Glutamatergic neuron (in vitro differentiated cells): ENCODE results near the gene PPP1CB. TPM values are rescaled to one million over a fixed set of nuclear protein-coding genes. Genes with fewer than 3 reads are reported as not detected.

ENCODE experiments used
- DNase-seq: peaks from one replicate; pipeline ENCODE4 v3.0.0; 2022
- H3K27ac Mint-ChIP-seq: one replicate; pipeline ENCODE4 v1.8.0; 2020; ENCODE audit warnings: mild to moderate bottlenecking, mixed read lengths, inconsistent platforms; ENCODE audit not compliant: unreplicated experiment
- H3K27me3 Mint-ChIP-seq: one replicate; pipeline ENCODE4 v1.8.0; 2020; ENCODE audit warnings: mild to moderate bottlenecking, moderate library complexity, mixed read lengths, inconsistent platforms; ENCODE audit not compliant: unreplicated experiment
- H3K36me3 Mint-ChIP-seq: one replicate; pipeline ENCODE4 v1.8.0; 2020; ENCODE audit warnings: mild to moderate bottlenecking, mixed read lengths, inconsistent platforms; ENCODE audit not compliant: unreplicated experiment
- H3K4me1 Mint-ChIP-seq: one replicate; pipeline ENCODE4 v1.8.0; 2020; ENCODE audit warnings: mild to moderate bottlenecking, low read depth, mixed read lengths, inconsistent platforms; ENCODE audit not compliant: unreplicated experiment
- H3K4me3 Mint-ChIP-seq: one replicate; pipeline ENCODE4 v1.8.0; 2020; ENCODE audit warnings: mild to moderate bottlenecking, mixed read lengths, inconsistent platforms; ENCODE audit not compliant: unreplicated experiment
- H3K9me3 Mint-ChIP-seq: one replicate; pipeline ENCODE4 v1.8.0; 2020; ENCODE audit warnings: mild to moderate bottlenecking, moderate library complexity, mixed read lengths, inconsistent platforms; ENCODE audit not compliant: unreplicated experiment
- CTCF ChIP-seq: fragments of 200-600 bp; sonication (generic); IDR thresholded peaks from one replicate; pipeline ENCODE4 v1.5.0; 2021; ENCODE audit not compliant: partially characterized antibody, unreplicated experiment
- total RNA-seq: library from RNA; stranded (reverse); fragmentation: NEBNext Ultra II Directional; extraction: Animal tissue kit (Norgen Biotek cat#: 25700); gene quantifications from one replicate; pipeline ENCODE4 v1.2.1, GENCODE V29; 2021; ENCODE audit not compliant: unreplicated experiment

Gene PPP1CB
- total RNA-seq, 1 donor from 2014 or later, result 144 TPM

GRCh38 chr2:28822036-28822435 lies 70.4 kb downstream of the PPP1CB start:
- Mint-ChIP-seq H3K36me3 (no peaks in the 10 kb centered on the region), H3K4me3 (no peak overlapping the region), H3K4me1 (no peaks in the 10 kb centered on the region), H3K27me3 (no peaks in the 10 kb centered on the region), H3K9me3 (no peaks in the 10 kb centered on the region), H3K27ac (no peak overlapping the region)
- no peak for DNase-seq
- no peak for TF ChIP-seq CTCF

- H3K36me3 Mint-ChIP-seq, result no peaks in the 10 kb centered on the region
- H3K4me1 Mint-ChIP-seq, result no peaks in the 10 kb centered on the region
- H3K27ac Mint-ChIP-seq, result no peak overlapping the region
- no peak overlapping the region for H3K4me3 Mint-ChIP-seq
- no peak for TF ChIP-seq CTCF
- no peaks in the 10 kb centered on the region for H3K9me3 Mint-ChIP-seq
- H3K27me3 Mint-ChIP-seq, result no peaks in the 10 kb centered on the region
- DNase-seq, result no peak
These were observed 72.6 kb downstream of the PPP1CB start for GRCh38 chr2:28824207-28824606.

- Mint-ChIP-seq H3K36me3 (no peaks in the 10 kb centered on the region), H3K27me3 (no peaks in the 10 kb centered on the region), H3K4me3 (no peak overlapping the region), H3K27ac (no peak overlapping the region), H3K4me1 (no peaks in the 10 kb centered on the region), H3K9me3 (no peaks in the 10 kb centered on the region)
- TF ChIP-seq CTCF, result no peak
- no peak for DNase-seq
These were observed 73.2 kb downstream of the PPP1CB start for GRCh38 chr2:28824870-28825269.

GRCh38 chr2:28828382-28828781 lies 76.8 kb downstream of the PPP1CB start:
- DNase-seq, result no peak
- H3K36me3 Mint-ChIP-seq, result no peaks in the 10 kb centered on the region
- no peaks in the 10 kb centered on the region for H3K27me3 Mint-ChIP-seq
- no peak for TF ChIP-seq CTCF
- H3K9me3 Mint-ChIP-seq, result no peaks in the 10 kb centered on the region
- no peaks in the 10 kb centered on the region for H3K4me1 Mint-ChIP-seq
- no peak overlapping the region for H3K4me3 Mint-ChIP-seq
- no peak overlapping the region for H3K27ac Mint-ChIP-seq

- Mint-ChIP-seq H3K4me3 (no peak overlapping the region), H3K27me3 (no peaks in the 10 kb centered on the region), H3K9me3 (no peaks in the 10 kb centered on the region), H3K27ac (no peak overlapping the region), H3K4me1 (no peaks in the 10 kb centered on the region), H3K36me3 (no peaks in the 10 kb centered on the region)
- no peak for DNase-seq
- TF ChIP-seq CTCF, result no peak
These were observed 82.3 kb downstream of the PPP1CB start for GRCh38 chr2:28833740-28834470.
